GM18499 (cell line): ENCODE data around the gene DPP9.
A peak's percentile ranks its signal among the peaks of the same experiment; 100 is the strongest.
"Not testable (repeated sequence)": the region's sequence is repeated elsewhere in the genome, so short reads cannot be mapped to it uniquely, and the experiment has no call there.

Experiments
- ATAC-seq: cut with Tn5 transposase; IDR thresholded peaks from one replicate; pipeline ENCODE4 v1.9.1; 2021; ENCODE audit warnings: moderate number of reproducible peaks; ENCODE audit not compliant: insufficient read depth, unreplicated experiment

The DPP9 gene

GRCh38 chr19:4723595-4724514 is at the start of gene DPP9:
Gene DPP9, minus strand, starts transcription at chr19:4723842. Its CDS starts 3,936 bp downstream, at chr19:4719906.
- ATAC-seq: peak; percentile 71

- no peak for ATAC-seq
Measured at GRCh38 chr19:4773047-4773640, 49.5 kb upstream of the DPP9 start.

GRCh38 chr19:4772566-4772965 is 48.9 kb upstream of the DPP9 start:
- ATAC-seq: no peak

- no peak for ATAC-seq
Measured at GRCh38 chr19:4768934-4769777, 45.5 kb upstream of the DPP9 start.

- no peak for ATAC-seq
Measured at GRCh38 chr19:4764393-4764660, 40.7 kb upstream of the DPP9 start.

GRCh38 chr19:4763021-4763420 is 39.4 kb upstream of the DPP9 start:
- no peak for ATAC-seq

GRCh38 chr19:4760285-4760650 is 36.6 kb upstream of the DPP9 start:
- ATAC-seq: no peak

- no peak for ATAC-seq
Measured at GRCh38 chr19:4759388-4760284, 36.0 kb upstream of the DPP9 start.

GRCh38 chr19:4758659-4759058 is 35.0 kb upstream of the DPP9 start:
- ATAC-seq: no peak

- no peak for ATAC-seq
Measured at GRCh38 chr19:4758082-4758481, 34.4 kb upstream of the DPP9 start.

- no peak for ATAC-seq
Measured at GRCh38 chr19:4755459-4755858, 31.8 kb upstream of the DPP9 start.

- ATAC-seq: no peak
Measured at GRCh38 chr19:4754248-4754647, 30.6 kb upstream of the DPP9 start.

- ATAC-seq: no peak
Measured at GRCh38 chr19:4749870-4750590, 26.4 kb upstream of the DPP9 start.

- no peak for ATAC-seq
Measured at GRCh38 chr19:4748589-4748988, 24.9 kb upstream of the DPP9 start.

- ATAC-seq: no peak
Measured at GRCh38 chr19:4748185-4748584, 24.5 kb upstream of the DPP9 start.

GRCh38 chr19:4745986-4746385 is 22.3 kb upstream of the DPP9 start:
- no peak for ATAC-seq

- ATAC-seq: not testable (repeated sequence)
Measured at GRCh38 chr19:4745175-4745574, 21.5 kb upstream of the DPP9 start.

GRCh38 chr19:4744451-4745174 is 21.0 kb upstream of the DPP9 start:
- no peak for ATAC-seq
